HepG2 (cell line): ENCODE measurements around the gene SYCE3. TPM values are rescaled to one million over a fixed set of nuclear protein-coding genes. Genes with fewer than 3 reads are reported as not detected.
A peak's percentile ranks its signal among the peaks of the same experiment; 100 is the strongest.

Source experiments
- CEBPB ChIP-seq: IDR thresholded peaks from 2 replicates; pipeline ENCODE4 v1.6.1; 2011; ENCODE audit warnings: low read depth, low read length, improper control_type of control experiment, borderline replicate concordance
- FOSL2 ChIP-seq: sonication (generic); formaldehyde crosslinking; IDR thresholded peaks from 2 replicates; pipeline ENCODE4 v1.4.0; 2020; ENCODE audit warnings: missing genetic modification reagents
- GABPB1 ChIP-seq: IDR thresholded peaks from 2 replicates; pipeline ENCODE4 v1.6.1; 2016; ENCODE audit warnings: mild to moderate bottlenecking, missing genetic modification reagents, moderate library complexity, missing compliant biosample characterization
- HHEX ChIP-seq: IDR thresholded peaks from 2 replicates; pipeline ENCODE4 v1.6.1; 2016; ENCODE audit warnings: control low read depth
- JARID2 ChIP-seq: sonication (generic); formaldehyde crosslinking; IDR thresholded peaks from 2 replicates; pipeline ENCODE4 v1.8.1; 2023; ENCODE audit warnings: missing genetic modification reagents, inconsistent platforms; ENCODE audit not compliant: insufficient replicate concordance
- NCOA2 ChIP-seq: sonication (generic); formaldehyde crosslinking; IDR thresholded peaks from 2 replicates; pipeline ENCODE4 v1.8.0; 2022; ENCODE audit warnings: inconsistent platforms
- NR1H2 ChIP-seq: sonication (generic); formaldehyde crosslinking; IDR thresholded peaks from 2 replicates; pipeline ENCODE4 v1.8.1; 2022; ENCODE audit warnings: low read depth, missing genetic modification reagents, borderline replicate concordance
- ZBTB42 ChIP-seq: sonication (generic); formaldehyde crosslinking; IDR thresholded peaks from 2 replicates; pipeline ENCODE4 v1.5.0; 2020; ENCODE audit warnings: mild to moderate bottlenecking, missing genetic modification reagents
- ZKSCAN8 ChIP-seq: IDR thresholded peaks from 2 replicates; pipeline ENCODE4 v1.6.1; 2016; ENCODE audit warnings: borderline replicate concordance, missing genetic modification reagents, missing compliant biosample characterization
- ZNF136 ChIP-seq: sonication (generic); formaldehyde crosslinking; IDR thresholded peaks from 2 replicates; pipeline ENCODE4 v1.8.1; 2022; ENCODE audit warnings: low read depth, mild to moderate bottlenecking, moderate library complexity, missing genetic modification reagents
- ZNF431 ChIP-seq: sonication (generic); formaldehyde crosslinking; IDR thresholded peaks from 2 replicates; pipeline ENCODE4 v1.9.0; 2022; ENCODE audit warnings: missing genetic modification reagents, low read depth, mild to moderate bottlenecking, borderline replicate concordance
- ZNF501 ChIP-seq: sonication (generic); formaldehyde crosslinking; IDR thresholded peaks from 2 replicates; pipeline ENCODE4 v1.5.1; 2020; ENCODE audit warnings: mild to moderate bottlenecking, moderate library complexity, missing genetic modification reagents
- ZNF510 ChIP-seq: sonication (generic); formaldehyde crosslinking; IDR thresholded peaks from 2 replicates; pipeline ENCODE4 v1.4.0; 2020; ENCODE audit warnings: low read depth, mild to moderate bottlenecking, missing genetic modification reagents
- ZNF577 ChIP-seq: sonication (generic); formaldehyde crosslinking; IDR thresholded peaks from 2 replicates; pipeline ENCODE4 v1.4.0; 2020; ENCODE audit warnings: mild to moderate bottlenecking, low read depth, missing genetic modification reagents, borderline replicate concordance
- ZNF713 ChIP-seq: sonication (generic); formaldehyde crosslinking; IDR thresholded peaks from 2 replicates; pipeline ENCODE4 v1.4.0; 2020; ENCODE audit warnings: mild to moderate bottlenecking, missing genetic modification reagents
- ZNF773 ChIP-seq: sonication (generic); formaldehyde crosslinking; IDR thresholded peaks from 2 replicates; pipeline ENCODE4 v1.4.0; 2020; ENCODE audit warnings: missing genetic modification reagents, borderline replicate concordance
- polyA plus RNA-seq, 8 experiments: library from polyadenylated mRNA; depleted of rRNA in 3 of 8; stranded (reverse) in 7 of 8; unstranded in 1 of 8; fragments of >200 nt; fragmentation: Illumina TruSeq in 4 of 8; extraction: Trizol in 4 of 8; gene quantifications; 2 replicates each; pipeline versions ENCODE4 v1.2.1 to v1.2.3, GENCODE V29; 2011 to 2016; ENCODE audit warnings: low read depth in 4 of 8, missing spikeins in 1 of 8, mixed read lengths in 1 of 8; ENCODE audit not compliant: insufficient read depth in 1 of 8
- total RNA-seq, 5 experiments: library from RNA; depleted of rRNA; stranded (reverse); fragments of >200 nt; fragmentation: Illumina TruSeq; extraction: Trizol; gene quantifications; 2 replicates each; pipeline ENCODE4 v1.2.3, GENCODE V29; 2016; ENCODE audit warnings: low read depth in 1 of 5
- TF ChIP-seq, protein P1 (sequence below): sonication (generic); formaldehyde crosslinking; IDR thresholded peaks from 2 replicates; pipeline ENCODE4 v1.8.1; 2023; ENCODE audit warnings: mild to moderate bottlenecking, moderate library complexity, missing genetic modification reagents
- TF ChIP-seq, protein P2 (sequence below): IDR thresholded peaks from 2 replicates; pipeline ENCODE4 v1.6.1; 2016; ENCODE audit warnings: low read depth, control low read depth
- TF ChIP-seq, protein P3 (sequence below): sonication (generic); formaldehyde crosslinking; IDR thresholded peaks from 2 replicates; pipeline ENCODE4 v1.4.0; 2020; ENCODE audit warnings: missing genetic modification reagents
- TF ChIP-seq, protein P4 (sequence below): sonication (generic); formaldehyde crosslinking; IDR thresholded peaks from 2 replicates; pipeline ENCODE4 v1.8.1; 2023; ENCODE audit warnings: missing genetic modification reagents, mild to moderate bottlenecking, borderline replicate concordance
- TF ChIP-seq, protein P5 (sequence below): sonication (generic); formaldehyde crosslinking; conservative IDR thresholded peaks from 2 replicates; pipeline ENCODE4 v1.8.0; 2022; ENCODE audit warnings: missing genetic modification reagents
- TF ChIP-seq, protein P6 (sequence below): sonication (generic); formaldehyde crosslinking; IDR thresholded peaks from 2 replicates; pipeline ENCODE4 v1.4.0; 2020; ENCODE audit warnings: missing genetic modification reagents, borderline replicate concordance

The SYCE3 gene
- total and polyA plus RNA-seq, 2 of the 13 experiments (the other 11 are each of a cell fraction or from before 2014, with no cell fraction given): not detected

DNA sequence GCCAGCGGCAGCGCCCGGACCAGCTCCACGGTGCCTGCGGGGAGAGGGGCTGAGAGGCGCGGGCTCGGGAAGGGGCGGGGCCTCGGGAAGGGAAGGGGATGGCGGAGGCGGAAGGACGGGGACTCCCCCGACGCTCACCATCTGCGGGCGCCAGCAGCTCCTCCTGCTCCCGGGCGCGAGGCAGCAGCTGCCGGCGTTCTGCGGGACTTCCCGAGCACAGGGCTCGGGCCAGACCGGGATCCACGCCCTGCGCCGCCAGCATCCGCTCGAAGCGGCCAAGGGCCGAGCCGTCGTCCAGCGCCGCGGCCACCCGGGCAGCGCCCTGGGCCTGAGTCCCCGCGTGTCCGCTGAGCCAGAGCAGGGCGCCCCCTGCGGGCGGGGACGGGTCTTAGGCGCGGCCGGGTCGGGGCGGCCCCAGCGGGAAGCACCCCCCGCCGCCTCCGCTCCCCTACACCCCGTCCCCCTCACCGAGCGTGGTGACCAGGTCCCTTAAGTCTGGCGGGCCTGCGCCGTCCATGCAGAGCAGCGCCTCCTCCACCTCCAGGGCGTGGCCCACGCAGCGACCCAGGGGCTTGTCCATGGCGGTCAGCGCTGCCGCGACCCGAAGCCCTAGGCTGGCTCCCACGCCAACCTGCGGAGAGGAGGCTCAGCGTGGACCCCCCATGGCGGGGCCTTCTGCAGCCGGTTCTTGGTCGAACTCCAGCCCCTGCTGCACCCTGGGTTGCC lies 36.4 kb downstream of the SYCE3 start (continued):
- TF ChIP-seq, protein P1, sequence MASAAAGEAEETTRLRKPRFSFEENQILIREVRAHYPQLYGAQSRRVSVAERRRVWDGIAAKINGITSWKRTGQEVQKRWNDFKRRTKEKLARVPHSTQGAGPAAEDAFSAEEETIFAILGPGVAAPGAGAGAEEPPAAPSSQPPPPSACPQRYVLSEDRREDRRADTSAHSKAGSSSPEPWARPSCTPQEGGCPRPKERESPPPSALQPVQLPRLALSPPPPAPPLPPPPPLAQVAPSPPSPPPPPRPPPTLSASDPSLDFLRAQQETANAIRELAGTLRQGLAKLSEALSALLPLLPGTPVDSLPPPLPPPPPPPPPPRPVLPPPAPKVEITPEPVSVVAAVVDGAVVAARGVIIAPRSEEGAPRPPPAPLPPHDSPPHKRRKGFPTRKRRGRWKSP: peak; percentile 8; the same call in 1 of the 2 replicates
- TF ChIP-seq, protein P2, sequence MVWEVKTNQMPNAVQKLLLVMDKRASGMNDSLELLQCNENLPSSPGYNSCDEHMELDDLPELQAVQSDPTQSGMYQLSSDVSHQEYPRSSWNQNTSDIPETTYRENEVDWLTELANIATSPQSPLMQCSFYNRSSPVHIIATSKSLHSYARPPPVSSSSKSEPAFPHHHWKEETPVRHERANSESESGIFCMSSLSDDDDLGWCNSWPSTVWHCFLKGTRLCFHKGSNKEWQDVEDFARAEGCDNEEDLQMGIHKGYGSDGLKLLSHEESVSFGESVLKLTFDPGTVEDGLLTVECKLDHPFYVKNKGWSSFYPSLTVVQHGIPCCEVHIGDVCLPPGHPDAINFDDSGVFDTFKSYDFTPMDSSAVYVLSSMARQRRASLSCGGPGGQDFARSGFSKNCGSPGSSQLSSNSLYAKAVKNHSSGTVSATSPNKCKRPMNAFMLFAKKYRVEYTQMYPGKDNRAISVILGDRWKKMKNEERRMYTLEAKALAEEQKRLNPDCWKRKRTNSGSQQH (CRISPR knock-in tag): no peak; the same call in 1 of the 2 replicates
- TF ChIP-seq, protein P3, sequence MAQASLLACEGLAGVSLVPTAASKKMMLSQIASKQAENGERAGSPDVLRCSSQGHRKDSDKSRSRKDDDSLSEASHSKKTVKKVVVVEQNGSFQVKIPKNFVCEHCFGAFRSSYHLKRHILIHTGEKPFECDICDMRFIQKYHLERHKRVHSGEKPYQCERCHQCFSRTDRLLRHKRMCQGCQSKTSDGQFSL (CRISPR knock-in tag): no peak
- TF ChIP-seq NR1H2 (CRISPR knock-in tag) (0 out of 2 replicates have a peak, but pooled peaks have one; percentile 32), ZNF136 (no peak), JARID2 (peak; percentile 49), NCOA2 (CRISPR knock-in tag) (no peak), ZNF501 (no peak; the same call in 1 of the 2 replicates), CEBPB (no peak), ZNF713 (CRISPR knock-in tag) (no peak), ZNF773 (CRISPR knock-in tag) (0 out of 2 replicates have a peak, but pooled peaks have one; percentile 14), GABPB1 (CRISPR knock-in tag) (no peak; the same call in 1 of the 2 replicates), ZKSCAN8 (CRISPR knock-in tag) (no peak), ZNF431 (CRISPR knock-in tag) (no peak), FOSL2 (CRISPR knock-in tag) (no peak), ZBTB42 (CRISPR knock-in tag) (no peak), ZNF577 (CRISPR knock-in tag) (no peak), ZNF510 (peak; percentile 61), HHEX (CRISPR knock-in tag) (no peak)
- TF ChIP-seq, protein P4, sequence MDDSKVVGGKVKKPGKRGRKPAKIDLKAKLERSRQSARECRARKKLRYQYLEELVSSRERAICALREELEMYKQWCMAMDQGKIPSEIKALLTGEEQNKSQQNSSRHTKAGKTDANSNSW (CRISPR knock-in tag): no peak
- TF ChIP-seq, protein P5, sequence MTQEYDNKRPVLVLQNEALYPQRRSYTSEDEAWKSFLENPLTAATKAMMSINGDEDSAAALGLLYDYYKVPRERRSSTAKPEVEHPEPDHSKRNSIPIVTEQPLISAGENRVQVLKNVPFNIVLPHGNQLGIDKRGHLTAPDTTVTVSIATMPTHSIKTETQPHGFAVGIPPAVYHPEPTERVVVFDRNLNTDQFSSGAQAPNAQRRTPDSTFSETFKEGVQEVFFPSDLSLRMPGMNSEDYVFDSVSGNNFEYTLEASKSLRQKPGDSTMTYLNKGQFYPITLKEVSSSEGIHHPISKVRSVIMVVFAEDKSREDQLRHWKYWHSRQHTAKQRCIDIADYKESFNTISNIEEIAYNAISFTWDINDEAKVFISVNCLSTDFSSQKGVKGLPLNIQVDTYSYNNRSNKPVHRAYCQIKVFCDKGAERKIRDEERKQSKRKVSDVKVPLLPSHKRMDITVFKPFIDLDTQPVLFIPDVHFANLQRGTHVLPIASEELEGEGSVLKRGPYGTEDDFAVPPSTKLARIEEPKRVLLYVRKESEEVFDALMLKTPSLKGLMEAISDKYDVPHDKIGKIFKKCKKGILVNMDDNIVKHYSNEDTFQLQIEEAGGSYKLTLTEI (CRISPR knock-in tag): no peak
- TF ChIP-seq, protein P6, sequence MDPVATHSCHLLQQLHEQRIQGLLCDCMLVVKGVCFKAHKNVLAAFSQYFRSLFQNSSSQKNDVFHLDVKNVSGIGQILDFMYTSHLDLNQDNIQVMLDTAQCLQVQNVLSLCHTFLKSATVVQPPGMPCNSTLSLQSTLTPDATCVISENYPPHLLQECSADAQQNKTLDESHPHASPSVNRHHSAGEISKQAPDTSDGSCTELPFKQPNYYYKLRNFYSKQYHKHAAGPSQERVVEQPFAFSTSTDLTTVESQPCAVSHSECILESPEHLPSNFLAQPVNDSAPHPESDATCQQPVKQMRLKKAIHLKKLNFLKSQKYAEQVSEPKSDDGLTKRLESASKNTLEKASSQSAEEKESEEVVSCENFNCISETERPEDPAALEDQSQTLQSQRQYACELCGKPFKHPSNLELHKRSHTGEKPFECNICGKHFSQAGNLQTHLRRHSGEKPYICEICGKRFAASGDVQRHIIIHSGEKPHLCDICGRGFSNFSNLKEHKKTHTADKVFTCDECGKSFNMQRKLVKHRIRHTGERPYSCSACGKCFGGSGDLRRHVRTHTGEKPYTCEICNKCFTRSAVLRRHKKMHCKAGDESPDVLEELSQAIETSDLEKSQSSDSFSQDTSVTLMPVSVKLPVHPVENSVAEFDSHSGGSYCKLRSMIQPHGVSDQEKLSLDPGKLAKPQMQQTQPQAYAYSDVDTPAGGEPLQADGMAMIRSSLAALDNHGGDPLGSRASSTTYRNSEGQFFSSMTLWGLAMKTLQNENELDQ (CRISPR knock-in tag): no peak
